Activated T-helper 1 cell treated with Interleukin-2 at 50 U/mL for 16 hours (primary cell): ENCODE results near the gene CELF5.
"Not testable (repeated sequence)": the region's sequence is repeated elsewhere in the genome, so short reads cannot be mapped to it uniquely, and the experiment has no call there.

Source experiments
- DNase-seq: peaks from one replicate; pipeline ENCODE4 v3.0.0-alpha.2; 2020; ENCODE audit warnings: low read depth

Gene CELF5

GRCh38 chr19:3190470-3190770 lies 34.0 kb upstream of the CELF5 start:
- DNase-seq: no peak

- DNase-seq: no peak
Observed at GRCh38 chr19:3190921-3191805, 33.3 kb upstream of the CELF5 start.

GRCh38 chr19:3191806-3192104 lies 32.7 kb upstream of the CELF5 start:
- DNase-seq: not testable (repeated sequence)

- no peak for DNase-seq
Observed at GRCh38 chr19:3192228-3192635, 32.2 kb upstream of the CELF5 start.

GRCh38 chr19:3192684-3193083 lies 31.8 kb upstream of the CELF5 start:
- DNase-seq: no peak

- no peak for DNase-seq
Observed at GRCh38 chr19:3193256-3194105, 31.0 kb upstream of the CELF5 start.

- DNase-seq: no peak
Observed at GRCh38 chr19:3194106-3195087, 30.1 kb upstream of the CELF5 start.

- DNase-seq: no peak
Observed at GRCh38 chr19:3196064-3196932, 28.2 kb upstream of the CELF5 start.

- DNase-seq: no peak
Observed at GRCh38 chr19:3196933-3197205, 27.6 kb upstream of the CELF5 start.

GRCh38 chr19:3198901-3199700 lies 25.4 kb upstream of the CELF5 start:
- no peak for DNase-seq

GRCh38 chr19:3201072-3201700 lies 23.3 kb upstream of the CELF5 start:
- DNase-seq: no peak

GRCh38 chr19:3201911-3202310 lies 22.6 kb upstream of the CELF5 start:
- DNase-seq: no peak

- no peak for DNase-seq
Observed at GRCh38 chr19:3202346-3202745, 22.1 kb upstream of the CELF5 start.

- not testable (repeated sequence) for DNase-seq
Observed at GRCh38 chr19:3202895-3203294, 21.6 kb upstream of the CELF5 start.

- no peak for DNase-seq
Observed at GRCh38 chr19:3203805-3204645, 20.4 kb upstream of the CELF5 start.

GRCh38 chr19:3204646-3205275 lies 19.7 kb upstream of the CELF5 start:
- no peak for DNase-seq

- no peak for DNase-seq
Observed at GRCh38 chr19:3206216-3206953, 18.1 kb upstream of the CELF5 start.
